ENCODE results near the gene CCDC8.

- TF ChIP-seq CTCF (IDR thresholded peaks at IDR 0.05) (no peak), POLR2A (IDR thresholded peaks at IDR 0.05) (no peak)
Measured at GRCh38 chr19:46381756-46382345, 31.5 kb downstream of the CCDC8 start.
